B cell (primary cell): ENCODE data around the gene RALY. TPM values are rescaled to one million over a fixed set of nuclear protein-coding genes. Genes with fewer than 3 reads are reported as not detected.

Source experiments
- ATAC-seq: fragments of 200-7000 bp; cut with Tn5 transposase; one replicate; pipeline ENCODE4 v1.10.0; 2021; ENCODE audit warnings: low read depth, mild to moderate bottlenecking, moderate number of reproducible peaks, moderate library complexity
- CTCF ChIA-PET: fragments of 350-600 bp; sonication (Branson Sonifier 250); formaldehyde crosslinking; loops from one replicate; lab custom pipeline; 2021; ENCODE audit warnings: antibody characterized with exemption, inconsistent platforms; lab: Charles Lee
- POLR2A ChIA-PET: fragments of 350-600 bp; sonication (Branson Sonifier 250); formaldehyde crosslinking; loops from one replicate; lab custom pipeline; 2021; ENCODE audit warnings: antibody characterized with exemption; lab: Charles Lee
- DNase-seq: peaks from one replicate; pipeline ENCODE4 v3.0.0; 2013
- H2AFZ ChIP-seq: 2 replicates; pipeline ENCODE4 v1.6.1; 2012; ENCODE audit warnings: mild to moderate bottlenecking, low read depth, low read length; ENCODE audit not compliant: insufficient read depth, poor library complexity, severe bottlenecking
- H3K27ac ChIP-seq, 2 donors: 1 replicate in 1 of 2; 2 replicates in 1 of 2; pipeline ENCODE4 v1.5.1; 2012 to 2013; ENCODE audit warnings: low read length in 2 of 2, mild to moderate bottlenecking in 2 of 2, moderate library complexity in 1 of 2
- H3K27me3 ChIP-seq, 4 experiments: fragments of 200-600 bp in 1 of 4; sonication (generic) in 1 of 4; replicated peaks in 1 of 4; 1 replicate in 2 of 4; 2 replicates in 2 of 4; pipeline versions ENCODE4 v1.6.1 to v1.7.0; 2013 to 2016; ENCODE audit warnings: low read length in 3 of 4, mild to moderate bottlenecking in 2 of 4, mixed read lengths in 1 of 4, moderate library complexity in 1 of 4; ENCODE audit not compliant: insufficient read depth in 4 of 4, control insufficient read depth in 3 of 4; ENCODE audit errors: control extremely low read depth in 1 of 4
- H3K36me3 ChIP-seq, 2 experiments: replicated peaks in 1 of 2; 1 replicate in 1 of 2; 2 replicates in 1 of 2; pipeline versions ENCODE4 v1.6.1 to v1.7.1; 2013; ENCODE audit warnings: low read length in 1 of 2; ENCODE audit not compliant: insufficient read depth in 2 of 2, control insufficient read depth in 1 of 2; ENCODE audit errors: control extremely low read depth in 1 of 2, extremely low read depth in 1 of 2
- H3K4me1 ChIP-seq, 2 donors: fragments of 200-600 bp in 1 of 2; sonication (generic) in 1 of 2; 1 replicate in 1 of 2; 2 replicates in 1 of 2; pipeline versions ENCODE4 v1.5.1 to v1.6.1; 2013 to 2017; ENCODE audit warnings: low read length in 2 of 2; ENCODE audit not compliant: control insufficient read depth in 2 of 2, insufficient read depth in 2 of 2
- H3K4me2 ChIP-seq: replicated peaks from 2 replicates; pipeline ENCODE3; 2012; ENCODE audit warnings: mild to moderate bottlenecking, low read depth, low read length; ENCODE audit not compliant: poor library complexity, severe bottlenecking
- H3K4me3 ChIP-seq, 5 experiments: fragments of 200-600 bp in 1 of 5; sonication (generic) in 1 of 5; 1 replicate in 3 of 5; 2 replicates in 2 of 5; pipeline versions ENCODE4 v1.5.1 to v1.7.0; 2011 to 2016; ENCODE audit warnings: low read length in 4 of 5, mild to moderate bottlenecking in 4 of 5, low read depth in 2 of 5, control low read depth in 1 of 5, moderate library complexity in 1 of 5; ENCODE audit not compliant: insufficient read depth in 1 of 5; ENCODE audit errors: control extremely low read depth in 1 of 5, extremely low read depth in 1 of 5
- H3K79me2 ChIP-seq: fragments of 200-600 bp; sonication (generic); one replicate; pipeline ENCODE4 v1.6.0; 2016; ENCODE audit warnings: low read length; ENCODE audit not compliant: control insufficient read depth, insufficient read depth
- H3K9ac ChIP-seq: fragments of 200-600 bp; sonication (generic); 2 replicates; pipeline ENCODE4 v1.6.1; 2017; ENCODE audit warnings: mild to moderate bottlenecking, low read length, moderate library complexity
- H3K9me3 ChIP-seq, 3 donors: one replicate each; pipeline versions ENCODE4 v1.6.1 to v1.7.1; 2013; ENCODE audit warnings: low read length in 2 of 3; ENCODE audit not compliant: control insufficient read depth in 2 of 3, insufficient read depth in 1 of 3; ENCODE audit errors: control extremely low read depth in 1 of 3
- H4K20me1 ChIP-seq: 2 replicates; pipeline ENCODE4 v1.6.0; 2012; ENCODE audit warnings: mild to moderate bottlenecking, low read length; ENCODE audit not compliant: insufficient read depth, control insufficient read depth, poor library complexity, severe bottlenecking
- H3K27ac Mint-ChIP-seq: one replicate; pipeline ENCODE4 v1.8.0; 2021; ENCODE audit warnings: mixed read lengths
- H3K27me3 Mint-ChIP-seq: one replicate; pipeline ENCODE4 v1.8.0; 2021; ENCODE audit warnings: mixed read lengths
- H3K4me1 Mint-ChIP-seq: one replicate; pipeline ENCODE4 v1.8.0; 2021; ENCODE audit warnings: mixed read lengths
- H3K4me3 Mint-ChIP-seq: one replicate; pipeline ENCODE4 v1.8.0; 2021; ENCODE audit warnings: mixed read lengths
- H3K9me3 Mint-ChIP-seq: one replicate; pipeline ENCODE4 v1.8.0; 2022; ENCODE audit warnings: mixed read lengths; ENCODE audit not compliant: insufficient read depth
- CTCF ChIP-seq: fragments of 200-600 bp; IDR thresholded peaks from one replicate; pipeline ENCODE4 v1.8.0; 2022; ENCODE audit warnings: antibody characterized with exemption, mild to moderate bottlenecking
- EZH2 ChIP-seq: IDR thresholded peaks from 2 replicates; pipeline ENCODE4 v1.6.1; 2012; ENCODE audit warnings: borderline replicate concordance, low read depth, mild to moderate bottlenecking, moderate library complexity, low read length; ENCODE audit not compliant: insufficient read depth, poor library complexity, severe bottlenecking
- whole genome bisulfite sequencing: methylation state at CpG from one replicate; pipeline ENCODE4 v1.1.5; 2013; ENCODE audit warnings: missing lambda C conversion rate; ENCODE audit not compliant: insufficient coverage; 5-methylcytosine and 5-hydroxymethylcytosine counted together
- intact Hi-C: fragments of 100-400 bp; cut with micrococcal nuclease; formaldehyde crosslinking; loops from one replicate; pipeline ENCODE4 v1.10.0; 2022
- polyA plus RNA-seq: library from polyadenylated mRNA; depleted of rRNA; stranded (reverse); fragments of >200 nt; gene quantifications from 2 replicates; pipeline ENCODE4 v1.2.3, GENCODE V29; 2012
- total RNA-seq, 2 donors: library from RNA; stranded (reverse); fragments of 120-200 nt in 1 of 2; gene quantifications; 1 replicate in 1 of 2; 2 replicates in 1 of 2; pipeline versions ENCODE4 v1.2.3 to v1.2.4, GENCODE V29; 2013 to 2022

The RALY gene
- total and polyA plus RNA-seq, 2 donors (not counting 1 experiment from before 2014, with no cell fraction given) = 89.8 to 94.4 TPM

GRCh38 chr20:34104059-34104458, 110.3 kb downstream of the RALY start:
- H3K27ac ChIP-seq = peak overlapping the region in 1 of 2 donors; percentile 34
- H3K27me3 Mint-ChIP-seq = no peaks in the 10 kb centered on the region
- H3K9ac ChIP-seq = no peak overlapping the region
- H3K4me1 ChIP-seq = peaks cover 6 to 14% of the 10 kb centered on the region in 2 donors
- no peak overlapping the region for H3K4me2 ChIP-seq
- 35% methylated on average over 2 of the region's 3 CpGs for WGBS
- no peak overlapping the region for H2AFZ ChIP-seq
- peaks cover 65% of the 10 kb centered on the region for H3K79me2 ChIP-seq
- ATAC-seq = no peak
- POLR2A ChIA-PET = no interaction called here
- H3K9me3 ChIP-seq = no peaks in the 10 kb centered on the region
- peaks cover 69% of the 10 kb centered on the region for H4K20me1 ChIP-seq
- H3K4me3 Mint-ChIP-seq = no peak overlapping the region
- no peak overlapping the region for H3K27ac Mint-ChIP-seq
- DNase-seq = no peak
- H3K4me3 ChIP-seq = no peak overlapping the region
- H3K27me3 ChIP-seq = no peaks in the 10 kb centered on the region
- peaks cover 6 to 74% of the 10 kb centered on the region in 2 experiments for H3K36me3 ChIP-seq
- TF ChIP-seq EZH2 (no peak), CTCF (no peak)
- no peaks in the 10 kb centered on the region for H3K9me3 Mint-ChIP-seq
- CTCF ChIA-PET = interaction anchor here (0.6 to 1.0 kb wide), 3 partner anchors 9 to 229 kb away, joined by 3 read pairs; no protein-coding TSS in a partner anchor
- intact Hi-C loops = no loop called here
- H3K4me1 Mint-ChIP-seq = peaks cover 35% of the 10 kb centered on the region

GRCh38 chr20:34105978-34106675, 112.4 kb downstream of the RALY start:
- H3K27me3 Mint-ChIP-seq = no peaks in the 10 kb centered on the region
- ATAC-seq (no peak), DNase-seq (no peak)
- Histone ChIP-seq H3K4me3 (no peak overlapping the region), H3K9me3 (no peaks in the 10 kb centered on the region), H4K20me1 (peaks cover 78% of the 10 kb centered on the region), H3K9ac (no peak overlapping the region), H3K27me3 (no peaks in the 10 kb centered on the region), H3K27ac (peak overlapping the region in 1 of 2 donors; percentile 11), H3K79me2 (peaks cover 86% of the 10 kb centered on the region), H3K4me2 (no peak overlapping the region), H3K4me1 (peaks cover 21 to 25% of the 10 kb centered on the region in 2 donors), H2AFZ (no peak overlapping the region), H3K36me3 (peaks cover 4 to 62% of the 10 kb centered on the region in 2 experiments)
- ChIA-PET POLR2A (interaction anchor here (0.7 kb wide), 1 partner anchor 287 kb away, joined by 6 read pairs; no protein-coding TSS in a partner anchor), CTCF (interaction anchor here (0.6 to 1.6 kb wide), 2 partner anchors 37 to 262 kb away, joined by 3 read pairs; no protein-coding TSS in a partner anchor)
- no peaks in the 10 kb centered on the region for H3K9me3 Mint-ChIP-seq
- peaks cover 52% of the 10 kb centered on the region for H3K4me1 Mint-ChIP-seq
- TF ChIP-seq EZH2 = no peak
- TF ChIP-seq CTCF = no peak
- intact Hi-C loops = no loop called here
- no CpG with 5 or more reads among the region's 3 CpGs for WGBS
- H3K4me3 Mint-ChIP-seq = no peak overlapping the region
- H3K27ac Mint-ChIP-seq = no peak overlapping the region
